ENCODE measurements around the gene MTERF4. TPM values are rescaled to one million over a fixed set of nuclear protein-coding genes. Genes with fewer than 3 reads are reported as not detected.

The MTERF4 gene
- polyA plus RNA-seq (2013, experiment 1 of 2; ENCODE audit: insufficient read length), result 29.8 TPM
- polyA plus RNA-seq (2013, experiment 2 of 2; ENCODE audit: insufficient read length), result 26.0 TPM

GRCh38 chr2:241102239-241102803, at the start of gene MTERF4:
TSS of gene MTERF4 (minus strand) at chr2:241102287. CDS start at chr2:241102273, 14 bp downstream.
- peak; percentile 79 for DNase-seq

GRCh38 chr2:241150660-241151530, 48.8 kb upstream of the MTERF4 start:
- DNase-seq, result peak; percentile 27

- peak; percentile 92 for DNase-seq
Measured at GRCh38 chr2:241149925-241150659, 48.0 kb upstream of the MTERF4 start, which contains the start of gene PPP1R7. TSS of gene PPP1R7 (plus strand) at chr2:241150467. CDS start at chr2:241150496, 29 bp downstream.

GRCh38 chr2:241149675-241149924, 47.5 kb upstream of the MTERF4 start:
- DNase-seq, result no peak

- DNase-seq, result peak; percentile 92
Measured at GRCh38 chr2:241148891-241149674, 47.0 kb upstream of the MTERF4 start, which contains the start of gene PASK. TSS of gene PASK (minus strand) at chr2:241149472. CDS start at chr2:241143032, 6,440 bp downstream.

- no peak for DNase-seq
Measured at GRCh38 chr2:241148239-241148638, 46.2 kb upstream of the MTERF4 start.

- DNase-seq, result no peak
Measured at GRCh38 chr2:241147336-241147735, 45.2 kb upstream of the MTERF4 start.

- no peak for DNase-seq
Measured at GRCh38 chr2:241146286-241146685, 44.2 kb upstream of the MTERF4 start.

GRCh38 chr2:241142593-241142992, 40.5 kb upstream of the MTERF4 start:
- no peak for DNase-seq

- no peak for DNase-seq
Measured at GRCh38 chr2:241142063-241142462, 40.0 kb upstream of the MTERF4 start.

- no peak for DNase-seq
Measured at GRCh38 chr2:241141214-241141770, 39.2 kb upstream of the MTERF4 start.

GRCh38 chr2:241140445-241140840, 38.4 kb upstream of the MTERF4 start:
- DNase-seq, result no peak

GRCh38 chr2:241139531-241140444, 37.7 kb upstream of the MTERF4 start:
- no peak for DNase-seq

GRCh38 chr2:241138471-241138870, 36.4 kb upstream of the MTERF4 start:
- DNase-seq, result no peak

GRCh38 chr2:241137276-241138190, 35.4 kb upstream of the MTERF4 start:
- no peak for DNase-seq

GRCh38 chr2:241136661-241137260, 34.7 kb upstream of the MTERF4 start:
- DNase-seq, result no peak

- DNase-seq, result no peak
Measured at GRCh38 chr2:241136191-241136590, 34.1 kb upstream of the MTERF4 start.

- DNase-seq, result no peak
Measured at GRCh38 chr2:241135737-241136136, 33.6 kb upstream of the MTERF4 start.

GRCh38 chr2:241134711-241135110, 32.6 kb upstream of the MTERF4 start:
- no peak for DNase-seq
